ENCODE measurements around the gene CCHCR1.
A peak's percentile ranks its signal among the peaks of the same experiment; 100 is the strongest.

The CCHCR1 gene

DNA sequence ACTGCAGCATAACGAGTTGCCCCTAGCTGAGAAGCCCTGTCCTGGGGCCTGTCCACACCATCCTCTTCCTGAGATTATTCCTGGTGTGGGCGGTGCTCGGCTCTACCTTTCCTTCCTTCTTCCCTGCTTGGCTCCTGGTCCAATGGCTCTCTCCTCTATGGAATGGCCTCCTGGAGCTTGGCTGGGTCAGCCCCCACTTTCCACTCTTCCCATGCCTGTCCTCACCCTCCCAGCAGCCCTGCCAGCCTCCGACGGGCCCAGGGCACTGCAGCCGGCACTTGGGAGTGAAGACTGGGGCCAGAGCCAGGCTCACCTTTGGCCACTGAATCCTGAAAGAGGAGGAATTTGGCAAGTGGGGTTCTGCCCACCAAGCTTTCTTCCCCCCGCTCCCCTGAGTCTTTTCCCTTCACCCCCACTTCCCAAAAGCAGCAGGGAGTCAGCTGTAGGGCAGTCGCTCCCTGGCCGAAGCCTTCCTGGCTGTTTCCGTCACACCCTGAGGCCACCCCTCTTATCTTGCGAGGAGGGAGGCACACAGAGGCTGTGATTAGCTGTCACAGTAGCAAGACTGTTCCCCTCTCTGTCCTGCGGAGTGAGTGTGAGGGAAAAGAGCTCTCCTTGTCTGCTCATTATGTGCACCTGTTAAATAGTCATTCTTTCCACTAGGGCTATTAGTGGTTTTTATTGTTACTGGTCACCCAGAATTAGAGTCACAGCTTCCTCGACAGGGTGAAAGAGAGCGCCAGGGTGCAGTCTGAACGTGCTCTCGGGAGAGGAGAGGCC, 31.0 kb downstream of the CCHCR1 start:
- no peak for DNase-seq (ENCODE audit: low spot score)

DNA sequence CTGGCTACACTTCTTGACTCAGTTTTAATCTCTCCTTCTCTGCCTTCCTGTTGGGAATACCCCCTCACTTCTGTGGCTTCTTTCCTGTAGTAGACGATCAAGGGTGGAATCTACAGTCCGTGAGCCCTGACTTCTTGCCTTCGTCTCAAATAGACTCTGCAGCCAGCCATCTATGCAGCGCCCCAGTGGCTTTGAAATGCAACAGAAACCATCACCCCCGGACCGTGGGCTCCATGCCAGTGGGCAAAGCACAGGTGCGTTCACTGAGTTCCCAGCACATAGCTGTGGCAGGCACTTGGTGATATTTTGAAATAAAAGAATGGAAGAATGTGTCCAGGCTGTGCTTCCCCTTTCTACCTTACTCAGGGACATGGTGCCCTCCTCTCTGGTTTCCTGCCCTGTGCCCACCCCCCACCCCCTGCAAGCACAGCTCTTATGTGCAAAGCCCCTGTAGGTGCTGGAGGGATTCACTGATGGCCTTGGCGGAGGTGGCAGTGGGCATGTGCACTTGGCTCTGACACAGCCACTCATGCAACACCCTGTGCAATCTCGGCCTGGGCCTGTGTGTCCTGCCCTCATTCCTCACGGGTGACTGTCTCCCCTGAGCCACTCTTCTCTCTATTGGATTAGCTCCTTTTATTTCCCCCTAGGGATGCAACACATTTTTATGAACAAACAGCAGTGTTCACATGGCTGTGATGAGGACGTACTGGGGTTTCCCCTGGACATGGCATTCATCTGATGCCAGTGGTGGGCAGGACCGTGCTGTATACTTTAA, 31.8 kb downstream of the CCHCR1 start:
- no peak for DNase-seq (ENCODE audit: low spot score)

DNA sequence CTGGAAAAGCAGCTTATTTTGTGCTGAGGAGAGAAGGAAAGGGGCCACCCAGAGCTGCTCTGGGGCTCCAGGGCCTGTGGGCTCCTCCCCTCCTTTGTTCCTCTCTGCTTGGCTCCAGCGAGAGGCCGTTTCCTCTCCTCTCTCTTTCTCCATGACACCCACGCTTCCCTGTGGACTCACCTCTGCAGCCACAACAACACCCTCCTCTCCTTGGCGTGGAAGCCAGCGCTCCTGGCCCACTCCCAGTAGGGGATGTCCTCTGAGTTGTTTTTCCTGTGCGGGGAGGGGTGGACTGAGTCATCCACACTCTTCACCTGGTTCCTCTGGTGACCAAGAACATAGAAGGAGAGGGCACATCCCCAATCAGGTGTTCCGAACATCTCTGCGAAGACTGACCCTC, 32.4 kb downstream of the CCHCR1 start:
- no peak for DNase-seq (ENCODE audit: low spot score)

DNA sequence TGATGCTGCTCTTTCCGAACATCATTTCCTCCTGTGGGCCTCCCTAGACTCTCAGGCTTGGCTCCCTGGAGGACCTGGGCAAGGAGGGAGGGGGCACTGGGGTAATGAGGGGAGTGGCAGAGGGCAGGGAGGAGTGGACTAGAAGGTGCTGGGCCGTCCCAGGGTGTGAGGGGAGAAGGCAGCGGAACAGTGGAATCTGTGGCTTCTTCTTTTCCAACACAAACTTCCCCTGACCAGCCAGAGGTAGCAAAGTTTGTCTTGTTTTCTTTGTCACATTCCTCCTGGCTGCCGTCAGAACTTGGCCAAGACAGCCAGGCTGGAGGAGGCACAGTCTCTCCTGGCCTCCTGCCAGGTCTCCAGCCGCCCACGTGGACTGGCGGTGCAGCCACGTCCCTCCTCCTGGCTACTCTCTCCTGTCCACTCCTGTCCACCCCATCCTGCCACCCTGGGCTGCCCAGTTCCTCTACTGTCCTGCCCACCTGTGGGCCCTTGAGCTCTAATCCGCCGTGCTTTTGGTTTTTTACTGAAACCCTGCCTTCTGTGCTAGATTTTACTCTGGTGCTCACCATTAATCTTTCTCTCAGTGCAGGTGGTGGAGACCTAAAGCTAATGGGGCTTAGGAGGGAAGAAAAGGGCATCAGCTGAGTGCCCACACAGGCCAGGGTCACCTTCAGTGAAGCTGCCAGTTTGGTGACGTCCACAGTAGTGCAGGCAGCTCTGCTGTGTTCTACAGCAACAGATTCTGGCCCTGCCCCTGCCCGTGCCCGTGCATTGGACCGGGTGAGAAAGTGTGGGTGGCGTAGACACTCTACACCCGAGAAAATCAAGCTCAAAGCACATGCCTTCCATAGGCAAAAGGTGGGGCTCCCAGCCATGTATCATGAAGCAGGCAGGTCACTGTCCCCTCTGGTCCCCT, 34.6 kb downstream of the CCHCR1 start:
- no peak for DNase-seq (ENCODE audit: low spot score)

DNA sequence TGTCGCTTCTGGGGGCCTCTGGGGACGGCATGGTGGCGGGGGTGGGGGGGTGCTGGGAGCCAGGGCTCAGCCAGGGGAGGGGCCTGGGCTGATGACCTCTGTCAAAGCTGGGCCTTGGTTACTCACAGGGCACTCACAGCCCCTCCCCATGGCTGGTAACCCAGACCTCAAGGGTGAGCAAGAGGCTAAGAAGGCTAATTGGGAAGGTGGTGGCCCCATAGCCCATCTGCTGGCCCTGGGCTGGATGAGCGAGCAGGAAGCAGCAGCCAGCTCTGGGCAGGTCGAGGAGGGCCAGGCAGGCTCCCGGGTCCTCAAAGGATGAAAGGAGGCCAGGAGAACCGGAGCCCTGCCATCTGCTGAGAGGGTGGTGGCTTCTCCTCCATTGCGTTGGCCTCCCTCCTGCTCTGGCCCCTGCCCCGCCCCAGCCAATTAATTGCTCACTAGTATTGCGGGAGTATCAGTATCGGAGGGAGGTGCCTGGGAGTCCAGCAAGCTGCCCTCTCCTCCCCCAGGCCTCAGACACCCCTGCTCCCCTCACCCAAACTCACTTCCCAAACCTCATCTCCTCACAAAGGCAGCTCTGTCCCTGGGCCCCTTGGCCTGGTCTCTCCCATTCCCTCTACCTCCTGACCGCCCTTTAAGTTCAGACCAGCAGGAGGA, 36.3 kb downstream of the CCHCR1 start:
- no peak for DNase-seq (ENCODE audit: low spot score)

DNA sequence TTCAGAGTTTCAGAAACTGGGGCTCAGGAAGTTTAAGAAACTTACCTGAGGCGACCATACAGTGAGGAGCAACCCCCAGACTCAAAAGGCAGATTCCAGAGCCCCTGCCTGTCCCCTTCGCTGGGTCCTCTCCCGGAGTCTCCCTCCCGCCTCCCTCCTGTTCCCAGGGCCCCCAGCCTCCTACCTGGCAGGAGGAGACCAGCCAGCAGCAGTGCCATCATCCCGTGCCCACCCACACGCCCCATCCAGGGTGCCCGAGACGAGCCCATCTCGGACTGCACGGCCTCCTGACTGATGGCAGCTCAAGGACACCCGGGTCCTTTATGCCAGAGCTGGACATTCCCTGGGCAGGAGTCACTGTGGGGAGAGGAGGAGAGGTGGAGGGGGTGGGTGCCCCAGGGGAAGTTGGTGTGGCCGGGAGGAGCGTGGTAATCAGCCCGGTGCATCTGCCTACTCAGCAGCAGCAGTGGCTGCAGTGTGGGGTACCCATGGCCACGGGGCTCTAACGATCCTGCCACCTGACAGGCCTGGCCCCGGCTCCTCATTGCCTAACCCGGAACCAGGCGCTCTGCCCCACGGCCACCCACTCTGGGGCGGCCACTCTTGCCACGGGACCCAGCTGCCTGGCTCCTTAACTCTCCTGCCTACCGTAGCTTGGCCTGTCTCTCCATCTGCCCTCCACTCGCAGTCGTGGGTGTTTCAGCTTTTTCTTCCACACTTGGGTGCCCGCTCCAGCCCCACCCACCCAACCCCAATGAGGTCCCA, 37.3 kb downstream of the CCHCR1 start, which contains the start of gene CDSN:
CDSN (minus strand) TSS at position 296 of the 765 bp plus-strand sequence; CDS start at position 269, 27 bp downstream.
- DNase-seq (ENCODE audit: low spot score): no peak

DNA sequence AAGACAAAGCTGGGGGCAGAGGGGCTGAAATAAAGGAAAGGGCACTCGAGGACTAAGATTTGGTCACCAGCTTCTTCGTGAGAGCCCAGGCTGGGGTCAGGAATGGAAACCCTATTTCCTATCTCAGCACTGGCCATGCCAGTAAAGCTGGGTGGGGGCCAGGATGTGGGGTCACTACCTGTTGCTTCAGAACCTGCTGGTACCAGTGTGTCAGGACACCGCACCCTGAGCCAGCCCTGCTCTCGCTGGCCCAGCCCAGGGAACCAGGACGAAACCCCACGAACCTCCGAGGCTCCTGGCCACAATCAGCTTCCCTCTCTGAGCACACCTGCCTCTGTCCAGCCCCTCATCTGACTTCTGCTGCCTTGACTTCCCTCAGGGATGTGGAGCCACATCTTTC, 39.4 kb downstream of the CCHCR1 start:
- DNase-seq (ENCODE audit: low spot score): no peak

DNA sequence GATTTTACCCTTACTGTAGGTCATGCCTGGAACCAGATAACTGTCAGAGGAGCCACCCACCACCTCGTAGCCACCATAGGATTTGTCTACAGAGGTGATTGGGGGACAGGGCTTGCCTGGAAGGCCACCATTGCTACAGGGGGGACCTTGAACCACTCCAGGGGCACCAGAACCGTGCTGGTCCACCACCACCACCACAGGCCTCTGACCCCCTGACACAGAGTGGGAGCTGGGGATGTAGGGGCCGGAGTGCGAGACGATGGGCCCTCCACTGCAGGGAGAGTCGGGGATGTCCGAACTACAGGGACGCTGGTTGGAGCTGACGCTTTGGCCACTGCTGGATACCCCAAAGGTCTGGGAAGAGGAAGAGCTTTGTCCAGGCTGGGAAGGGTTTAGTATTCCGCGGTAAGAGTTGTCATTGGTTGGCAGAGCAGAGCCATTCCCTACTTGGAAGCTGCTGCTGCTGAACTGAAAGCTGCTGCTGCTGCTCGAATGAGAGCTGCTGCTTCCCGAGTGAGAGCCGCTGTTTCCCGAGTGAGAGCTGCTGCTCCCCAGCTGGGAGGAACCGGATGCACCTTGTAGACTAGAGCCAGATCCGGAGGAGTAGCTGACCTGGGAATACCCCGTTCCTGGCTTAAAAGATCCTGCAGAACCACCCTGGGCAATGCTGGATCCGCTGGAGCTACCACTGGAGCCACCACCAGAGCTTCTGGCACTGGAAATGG, 40.8 kb downstream of the CCHCR1 start:
- peak; percentile 19 for DNase-seq (ENCODE audit: low spot score)

DNA sequence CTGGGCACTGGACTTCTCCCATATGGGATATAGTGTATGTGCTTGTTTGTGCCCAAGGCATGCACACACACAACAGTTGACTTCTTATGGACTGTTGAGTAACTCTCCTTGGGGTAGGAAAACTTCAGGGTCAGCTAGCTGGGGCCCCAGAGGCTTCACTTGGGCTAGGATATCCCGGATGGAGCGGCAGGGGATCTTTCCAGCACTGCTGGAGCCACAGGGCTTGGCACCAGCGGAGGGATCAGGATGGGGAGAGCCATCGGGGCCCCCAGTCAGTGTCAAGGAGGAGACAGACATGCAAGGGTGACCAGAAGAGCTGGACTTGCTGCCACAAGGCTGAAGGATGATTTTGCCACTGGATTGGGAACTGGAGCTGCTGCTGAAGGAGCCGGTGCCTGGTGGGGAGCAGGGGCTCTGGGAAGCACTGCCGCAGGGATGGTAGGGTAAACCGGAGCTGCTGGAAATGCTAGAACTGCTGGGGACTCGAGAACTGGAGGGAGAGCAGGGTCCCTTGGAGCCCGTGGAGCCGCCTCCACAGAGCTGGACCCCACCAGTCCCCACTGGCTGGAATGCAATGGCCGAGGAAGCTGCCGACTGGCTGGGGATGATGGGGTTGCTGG, 41.6 kb downstream of the CCHCR1 start:
- peak; percentile 18 for DNase-seq (ENCODE audit: low spot score)

DNA sequence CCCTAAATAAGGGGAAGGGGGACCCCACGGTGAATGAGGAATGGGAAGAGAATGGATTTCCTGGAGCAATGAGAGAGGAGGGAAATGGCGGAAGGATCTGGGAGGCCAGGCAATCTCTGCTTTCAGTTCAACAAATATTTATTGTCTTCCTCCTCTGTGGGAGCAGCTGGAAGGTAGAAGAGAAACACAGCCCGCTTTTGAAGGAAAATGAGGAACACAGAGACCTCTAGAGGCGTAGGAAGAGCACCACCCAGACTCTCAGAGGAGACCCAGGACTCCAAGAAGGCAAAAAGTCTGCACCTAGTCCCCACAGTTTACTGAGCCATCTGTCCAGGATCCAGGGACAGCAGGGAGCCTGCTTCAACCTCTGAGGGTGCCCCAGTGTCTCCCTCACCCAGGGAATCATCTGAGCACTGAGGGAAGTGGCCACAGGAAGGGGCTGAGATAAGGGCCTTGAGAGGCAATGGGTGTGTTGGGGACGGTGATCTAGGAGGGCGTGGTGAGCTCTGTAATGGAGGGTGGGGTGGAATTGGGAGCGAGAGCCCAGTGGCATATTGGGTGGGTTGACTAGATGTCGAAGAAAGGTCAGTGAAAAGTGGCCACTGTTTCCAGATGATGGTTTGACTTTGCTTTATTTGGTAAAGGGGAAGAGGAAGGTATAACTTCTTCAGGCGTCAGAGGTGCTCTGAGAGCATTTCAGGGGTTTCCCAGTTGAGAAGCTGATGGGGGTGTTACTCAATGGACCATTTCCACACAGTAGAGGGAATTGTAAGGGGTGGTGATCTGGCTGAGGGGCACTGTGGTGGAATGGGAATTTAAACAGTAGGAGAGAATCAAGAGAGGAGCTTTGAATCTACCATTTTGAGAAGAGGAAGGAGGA, 42.4 kb downstream of the CCHCR1 start:
- DNase-seq (ENCODE audit: low spot score): no peak

DNA sequence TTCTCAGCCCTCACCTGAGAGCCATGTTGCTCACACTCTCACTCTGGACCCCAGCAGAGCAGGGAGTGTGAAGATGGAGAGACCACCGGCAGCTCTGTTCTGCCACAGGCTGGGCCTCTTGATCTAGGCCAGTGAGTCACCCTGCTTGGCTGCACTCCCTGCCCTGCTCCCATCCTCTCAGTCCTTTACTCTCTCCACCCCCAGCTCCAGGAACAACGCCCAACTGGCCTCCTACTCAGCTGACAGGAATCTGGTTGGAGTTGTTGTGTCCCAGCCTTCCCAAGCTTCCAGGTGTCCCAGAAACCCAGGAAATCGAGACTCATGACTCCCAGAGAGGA, 43.1 kb downstream of the CCHCR1 start, which contains the start of gene PSORS1C1:
PSORS1C1 (plus strand) TSS at position 260 of the 338 bp plus-strand sequence. CDS start 14,833 bp downstream, outside the sequence.
- DNase-seq (ENCODE audit: low spot score): no peak

DNA sequence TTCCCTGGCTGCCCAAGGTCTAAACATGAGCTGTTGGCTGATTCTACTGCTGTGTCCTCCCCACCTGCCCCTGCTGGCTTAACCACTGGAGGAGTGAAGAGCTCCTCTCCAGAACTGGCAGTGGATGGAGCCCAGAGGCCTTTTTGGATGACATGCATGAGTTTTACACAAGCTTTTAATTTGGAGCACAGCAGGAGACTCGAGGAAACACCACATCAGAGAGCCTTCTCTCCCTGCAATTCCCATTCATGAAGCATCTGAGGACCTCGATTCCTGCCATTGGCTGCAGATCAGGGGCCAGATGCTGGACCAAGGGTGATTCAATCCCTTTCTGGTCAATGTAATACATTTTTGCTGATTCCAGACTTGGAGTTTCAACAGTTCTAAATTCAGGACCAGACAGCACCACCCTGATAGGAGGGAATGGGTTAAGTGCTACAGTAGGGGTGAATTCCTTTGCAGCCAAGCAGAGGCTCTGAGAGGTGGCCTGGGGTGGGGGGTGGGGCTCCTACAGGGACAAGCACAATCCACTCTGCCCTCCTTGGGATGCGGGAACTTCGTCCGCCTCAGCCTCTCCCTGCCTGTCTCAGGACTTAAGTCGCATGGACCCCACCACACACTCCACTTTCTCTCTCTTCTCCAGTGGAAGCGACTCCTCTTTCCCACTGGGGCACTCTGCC, 43.6 kb downstream of the CCHCR1 start:
- DNase-seq (ENCODE audit: low spot score): no peak

DNA sequence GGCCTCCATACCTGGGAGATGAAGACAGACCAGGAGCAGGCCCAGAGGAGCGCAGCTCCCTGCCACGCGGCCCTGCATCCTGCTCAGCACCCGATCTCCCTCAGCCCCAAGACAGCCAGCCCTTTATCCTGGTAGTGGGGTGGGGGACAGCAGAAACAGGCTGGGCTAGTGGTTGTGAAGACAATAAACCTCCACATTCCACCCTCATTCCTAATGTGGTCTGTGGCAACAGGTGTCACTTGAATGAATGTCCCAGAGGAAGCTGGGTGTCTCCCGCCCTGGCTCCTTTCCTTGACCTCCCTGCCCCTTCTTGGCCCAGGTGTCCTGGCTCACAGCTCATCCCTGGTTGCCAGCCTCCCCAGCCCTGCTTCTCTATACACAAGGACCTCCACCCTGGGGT, 45.1 kb downstream of the CCHCR1 start, which contains the start of gene C6orf15:
C6orf15 (minus strand) TSS at position 98 of the 400 bp plus-strand sequence; CDS start at position 78, 20 bp downstream.
- no peak for DNase-seq (ENCODE audit: low spot score)

DNA sequence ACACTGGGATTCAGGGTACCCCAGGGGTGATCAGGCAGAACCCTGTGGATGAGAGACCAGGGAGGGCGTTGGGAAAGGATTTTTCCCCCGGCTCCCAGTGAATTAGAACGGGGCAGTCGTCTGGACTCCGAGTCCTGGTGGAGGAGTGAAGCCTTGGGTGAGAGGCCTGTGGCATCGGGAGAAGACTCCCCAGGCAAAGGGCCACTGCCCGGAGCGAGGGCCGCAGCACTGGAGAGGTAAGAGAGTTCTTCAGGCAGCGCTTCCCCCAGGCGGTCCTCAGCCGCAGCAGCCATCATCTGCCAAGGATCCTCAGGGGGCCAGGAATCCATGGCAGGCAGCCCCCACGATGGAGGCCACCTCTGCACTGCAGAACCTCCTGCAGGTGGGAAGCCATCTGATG, 45.9 kb downstream of the CCHCR1 start:
- no peak for DNase-seq (ENCODE audit: low spot score)

DNA sequence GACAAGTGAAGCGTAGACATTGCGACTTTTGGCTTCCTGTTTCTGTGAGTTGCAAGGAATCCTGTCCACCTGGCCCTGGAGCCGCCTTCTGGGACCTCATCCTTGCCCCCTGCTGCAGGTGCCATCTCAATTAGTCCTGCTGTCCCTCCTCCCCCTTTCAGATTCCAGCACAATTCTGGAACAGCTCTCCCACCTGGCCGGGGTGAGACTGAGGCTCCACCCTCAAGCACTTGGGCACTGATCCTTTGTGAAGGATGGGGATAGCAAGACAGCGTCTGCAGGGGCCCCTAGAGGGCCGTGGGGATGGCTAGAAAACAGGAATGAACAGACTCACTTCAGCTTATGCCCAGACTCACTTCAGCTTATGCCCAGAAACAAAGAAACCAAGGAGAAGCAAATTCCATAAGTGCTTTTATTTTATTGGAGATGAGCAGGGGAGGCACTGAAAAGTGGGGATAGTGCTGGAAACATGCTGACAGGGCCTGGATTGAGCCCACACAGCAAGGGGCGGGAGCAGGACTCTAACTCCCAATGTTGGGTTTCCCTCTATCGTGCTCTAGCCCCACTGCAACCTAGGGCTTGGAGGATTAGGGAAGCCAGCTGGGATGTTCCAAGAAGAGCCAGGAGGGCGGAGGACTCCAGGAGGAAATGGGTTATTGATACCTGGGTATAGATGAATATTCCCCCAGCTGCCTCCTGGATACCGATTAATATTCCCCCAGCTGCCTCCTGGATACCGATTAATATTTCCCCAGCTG, 46.6 kb downstream of the CCHCR1 start:
- no peak for DNase-seq (ENCODE audit: low spot score)

DNA sequence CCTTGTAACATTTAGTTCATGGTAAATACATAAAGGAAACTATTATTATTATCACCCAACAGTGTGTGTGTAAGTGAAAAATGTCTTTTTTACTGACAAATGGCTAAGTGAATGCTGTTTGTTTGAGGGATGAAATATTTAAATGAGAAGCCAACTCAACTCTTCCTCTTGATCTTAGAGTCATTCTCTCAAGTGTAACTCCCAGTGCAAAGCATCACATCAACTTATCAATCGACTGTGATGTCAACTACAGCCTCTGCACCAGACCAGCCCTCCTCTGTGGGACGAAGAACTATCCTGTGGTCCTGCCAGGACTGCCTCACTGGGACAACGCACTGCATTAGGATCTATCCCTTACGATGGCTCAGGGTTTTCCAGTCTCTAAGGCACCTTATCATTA, 50.5 kb downstream of the CCHCR1 start:
- DNase-seq (ENCODE audit: low spot score): no peak

DNA sequence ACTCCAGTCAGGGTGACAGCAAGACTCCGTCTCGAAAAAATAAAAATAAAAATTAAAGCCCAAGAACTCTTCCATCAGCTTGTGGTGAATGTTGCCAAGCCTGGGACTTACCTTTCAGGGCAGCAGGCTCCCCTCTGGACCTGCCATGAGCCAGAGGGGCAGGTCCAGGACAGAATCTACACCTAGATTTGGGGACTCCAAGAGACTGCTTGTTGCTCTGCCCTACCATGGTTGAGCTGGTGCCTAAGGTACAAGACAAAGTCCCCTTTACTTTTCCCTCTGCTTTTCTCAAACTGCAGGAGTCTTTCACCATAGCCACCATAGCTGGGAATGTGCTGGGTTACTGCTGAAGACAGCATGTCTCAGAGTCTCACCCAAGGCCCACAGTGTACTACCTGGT, 54.5 kb downstream of the CCHCR1 start:
- no peak for DNase-seq (ENCODE audit: low spot score)
